SHP77 treated with DMSO at 0.1 percent for 48 hours (cell line): ENCODE measurements around the gene GRB10.
"Not testable (repeated sequence)": the region's sequence is repeated elsewhere in the genome, so short reads cannot be mapped to it uniquely, and the experiment has no call there.

ENCODE experiments used
- DNase-seq: peaks from one replicate; lab custom pipeline; 2025; lab: John Stamatoyannopoulos, UW

GRB10 gene

GRCh38 chr7:50580057-50580456 lies 202.6 kb downstream of the GRB10 start:
- no peak for DNase-seq

DNA sequence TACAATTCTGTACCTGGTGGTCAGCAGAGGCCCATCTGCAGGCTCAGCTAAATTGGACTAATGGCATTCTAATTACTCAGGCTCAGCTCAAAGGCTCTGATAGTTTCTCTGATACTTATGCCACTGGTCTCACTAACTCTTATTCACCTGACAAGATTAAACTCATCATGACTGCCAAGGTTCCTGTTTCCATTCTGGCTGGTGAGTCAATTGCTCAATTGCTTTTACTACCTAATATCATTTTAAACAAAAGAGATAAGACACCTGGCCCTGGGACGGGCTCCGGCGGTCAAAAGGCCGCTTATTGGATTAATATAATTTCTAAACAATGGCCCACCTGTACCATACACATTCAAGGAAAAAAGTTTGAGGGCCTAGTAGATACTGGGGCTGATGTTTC lies 204.6 kb downstream of the GRB10 start:
- not testable (repeated sequence) for DNase-seq

- no peak for DNase-seq
Measured at GRCh38 chr7:50577569-50577968, 205.1 kb downstream of the GRB10 start.

- DNase-seq, result not testable (repeated sequence)
Measured at GRCh38 chr7:50576388-50576787, 206.3 kb downstream of the GRB10 start.

DNA sequence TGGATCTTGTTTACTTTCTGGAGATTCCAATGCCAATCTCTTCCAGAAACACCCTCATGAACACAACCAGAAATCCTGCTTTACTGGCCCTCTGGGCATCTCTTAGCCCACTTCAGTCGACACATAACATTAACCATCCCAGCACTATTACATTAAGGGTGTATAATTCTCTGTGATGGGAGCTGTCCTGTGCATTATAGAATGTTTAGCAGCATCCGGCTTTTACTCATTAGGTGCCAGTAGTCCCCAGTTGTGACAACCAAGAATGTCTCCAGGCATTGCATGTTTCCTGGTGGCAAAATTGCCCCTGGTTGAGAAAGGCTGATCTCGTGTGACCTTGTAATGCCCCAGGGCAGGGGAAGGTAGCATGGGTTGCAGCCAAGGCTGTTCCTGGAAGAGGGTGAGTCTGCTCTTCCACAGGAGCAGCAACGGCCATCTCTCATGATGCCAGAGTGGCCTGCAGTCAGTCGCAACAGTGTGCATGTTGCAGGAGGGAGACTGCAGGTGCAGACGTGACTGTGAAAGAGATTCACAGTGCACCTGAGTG lies 214.9 kb downstream of the GRB10 start:
- no peak for DNase-seq

DNA sequence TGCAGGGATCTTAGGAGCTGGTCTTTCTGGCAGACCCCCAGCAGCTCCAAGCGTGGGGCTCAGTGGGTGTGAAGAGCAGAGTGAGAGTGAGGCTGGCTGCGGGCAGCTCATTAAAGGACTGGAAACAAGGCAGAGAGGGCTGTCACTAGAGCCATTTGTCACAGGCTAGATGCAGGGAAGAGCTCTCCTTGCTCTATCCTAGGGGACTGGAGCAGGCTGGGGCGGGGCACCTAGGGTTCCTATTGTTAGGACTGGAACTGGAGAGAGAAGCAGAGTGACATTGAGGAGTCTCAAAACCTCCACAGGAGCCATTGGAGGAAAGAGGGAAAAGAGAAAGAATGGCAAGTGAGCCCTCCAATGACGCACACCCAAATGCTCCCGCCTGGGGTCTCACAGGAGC lies 216.7 kb downstream of the GRB10 start:
- DNase-seq, result no peak

- DNase-seq, result no peak
Measured at GRCh38 chr7:50565559-50565916, 217.2 kb downstream of the GRB10 start.

- no peak for DNase-seq
Measured at GRCh38 chr7:50564640-50565558, 217.8 kb downstream of the GRB10 start, which contains the start of gene DDC. Gene DDC, minus strand, starts transcription at chr7:50565405. Its CDS starts 21,320 bp downstream, at chr7:50544085.

- no peak for DNase-seq
Measured at GRCh38 chr7:50564171-50564570, 218.5 kb downstream of the GRB10 start.

DNA sequence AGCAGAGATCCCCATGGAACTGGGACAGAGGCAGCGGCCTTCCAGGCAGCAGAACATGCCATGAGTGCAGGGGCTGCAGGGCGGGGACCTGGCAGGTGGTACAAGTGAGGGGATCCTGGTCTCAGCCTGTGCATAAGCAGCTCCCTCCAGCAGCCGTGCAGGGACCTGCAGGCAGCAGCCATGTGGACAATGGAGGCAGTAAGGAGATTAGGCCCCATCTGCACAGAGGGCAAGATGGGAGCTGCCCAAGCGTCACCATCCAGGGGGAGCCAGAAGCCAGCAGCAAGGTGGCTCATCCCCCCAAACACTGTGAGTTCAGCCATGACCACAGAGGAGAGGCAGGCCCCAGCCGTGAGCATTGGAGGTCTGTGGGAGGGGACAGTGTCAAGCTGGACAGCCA lies 220.6 kb downstream of the GRB10 start:
- peak; percentile 79 for DNase-seq

- DNase-seq, result peak; percentile 97
Measured at GRCh38 chr7:50560865-50561351, 221.8 kb downstream of the GRB10 start.

DNA sequence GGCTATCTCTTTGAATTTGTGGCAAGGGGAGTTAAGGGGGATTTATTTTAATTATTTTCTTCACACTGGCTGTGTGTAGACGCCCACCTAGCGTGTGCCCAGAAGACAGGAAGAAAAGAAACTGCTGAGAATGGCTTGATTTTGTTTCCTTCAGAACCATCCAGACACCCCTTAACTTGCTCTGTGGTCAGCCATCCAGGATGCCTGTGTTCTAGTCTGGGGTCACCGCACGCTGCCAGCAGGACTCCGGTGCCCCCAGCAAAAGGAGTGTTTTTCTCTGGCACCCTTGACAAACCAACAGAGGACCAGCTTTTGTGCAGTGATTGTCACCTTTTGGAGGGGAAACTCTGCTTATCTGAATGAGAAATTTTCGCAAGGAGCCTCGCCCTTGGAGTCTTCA lies 222.8 kb downstream of the GRB10 start:
- DNase-seq, result no peak

DNA sequence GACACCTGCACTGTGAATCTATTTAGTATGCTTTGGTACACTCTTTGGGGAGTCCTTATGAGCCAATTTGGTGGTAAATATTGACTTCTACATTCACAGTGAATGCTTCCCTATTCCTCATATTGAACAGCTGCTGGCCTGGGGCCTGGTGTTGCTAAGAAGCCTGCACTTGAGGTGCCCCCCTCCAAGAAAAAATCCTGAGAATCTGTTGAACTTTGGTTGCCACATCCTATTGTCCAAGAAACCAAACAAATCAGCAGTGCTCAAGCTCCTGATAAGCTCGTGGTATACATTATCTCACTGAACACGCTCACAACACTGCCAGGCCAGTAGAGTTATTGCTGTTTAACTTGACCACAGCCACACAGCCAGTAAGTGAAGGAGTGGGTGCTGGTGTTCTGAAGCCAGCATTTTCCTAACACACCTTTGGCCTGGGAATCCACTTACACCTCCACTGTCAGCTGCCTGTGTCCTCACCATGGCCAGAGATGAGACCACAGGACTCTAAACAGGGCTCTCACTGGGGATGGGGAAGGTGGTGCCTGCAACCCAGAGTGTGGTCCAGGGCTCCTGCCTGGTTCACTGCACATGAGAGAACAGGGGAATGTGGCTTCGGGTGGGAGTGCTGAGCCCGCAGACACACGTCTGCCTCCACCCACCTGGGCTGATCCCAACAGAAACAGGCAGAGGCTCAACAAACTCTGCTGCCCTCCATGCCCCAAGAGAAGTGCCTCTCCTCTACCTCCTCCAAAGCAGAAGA lies 224.2 kb downstream of the GRB10 start:
- DNase-seq, result peak; percentile 91

DNA sequence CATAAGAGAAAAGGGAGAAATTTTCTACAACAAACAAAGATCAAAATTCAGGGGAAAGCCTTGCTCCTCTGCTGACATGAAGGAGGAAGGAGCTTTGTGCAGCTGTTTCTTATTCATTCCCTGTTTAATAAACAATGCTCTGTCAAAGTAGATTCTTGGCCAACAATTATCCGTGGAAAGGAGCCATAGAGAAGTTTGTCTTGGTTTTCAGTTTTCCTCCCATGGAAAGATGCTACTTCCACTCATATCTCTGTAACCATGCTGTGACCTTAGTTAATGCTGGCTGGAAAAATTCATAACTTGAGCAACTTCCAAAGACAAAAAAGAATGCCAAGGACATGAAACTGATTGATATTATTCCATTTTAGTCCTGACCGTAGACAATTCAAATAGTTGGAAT lies 225.6 kb downstream of the GRB10 start:
- DNase-seq, result no peak

GRCh38 chr7:50556247-50556991 lies 226.3 kb downstream of the GRB10 start:
- no peak for DNase-seq

GRCh38 chr7:50555594-50556140 lies 227.0 kb downstream of the GRB10 start:
- DNase-seq, result no peak

DNA sequence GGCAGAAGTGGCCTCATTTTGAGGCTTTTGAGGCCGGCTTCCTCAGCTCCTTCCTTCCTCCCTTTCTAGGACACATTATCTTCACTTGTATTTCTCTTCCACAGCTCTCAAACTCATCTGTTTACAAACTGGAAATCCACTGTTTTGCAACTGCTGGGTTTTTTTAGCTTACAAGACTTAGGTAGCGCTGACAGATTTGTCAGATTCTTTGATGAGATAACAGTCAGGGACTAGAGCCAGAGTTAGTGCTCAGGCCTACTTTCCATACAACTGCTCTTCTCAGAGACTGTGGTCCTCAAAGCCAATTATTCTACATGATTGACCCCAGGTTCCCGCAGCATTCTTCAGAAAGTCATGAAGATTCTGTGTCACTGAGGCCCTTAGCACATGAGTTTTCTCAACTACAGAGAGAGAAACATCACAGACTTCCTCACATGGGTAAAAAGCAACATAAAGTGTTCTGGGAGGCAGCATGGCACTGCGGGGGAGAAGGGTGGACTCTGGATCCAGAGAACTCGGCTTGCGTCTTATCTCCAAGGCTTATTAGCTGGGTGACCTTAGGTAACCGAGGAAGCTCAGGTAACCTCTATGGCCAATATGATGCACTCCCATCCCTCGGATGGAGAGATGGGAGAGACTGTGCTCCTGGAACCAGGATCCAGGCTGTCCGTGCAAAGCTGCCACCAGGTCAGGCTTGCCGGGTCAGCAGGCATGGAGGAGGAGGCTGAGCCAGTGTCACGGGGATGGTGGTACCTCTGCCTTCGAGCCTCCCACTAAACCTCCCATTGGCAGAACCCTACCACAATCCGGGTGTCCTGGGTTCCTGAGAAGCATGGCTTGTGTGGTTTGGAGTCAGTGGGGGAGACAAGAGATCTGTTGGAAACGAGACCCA lies 228.0 kb downstream of the GRB10 start:
- no peak for DNase-seq

- no peak for DNase-seq
Measured at GRCh38 chr7:50553973-50554372, 228.7 kb downstream of the GRB10 start.

GRCh38 chr7:50552921-50553320 lies 229.8 kb downstream of the GRB10 start:
- DNase-seq, result no peak

- peak; percentile 99 for DNase-seq
Measured at GRCh38 chr7:50552139-50552538, 230.6 kb downstream of the GRB10 start.

- DNase-seq, result peak; percentile 30
Measured at GRCh38 chr7:50545613-50546012, 237.1 kb downstream of the GRB10 start.
